NT2/D1 (cell line): ENCODE results near the gene WFDC8.

Source experiments
- SUZ12 ChIP-seq: IDR thresholded peaks from 2 replicates; pipeline ENCODE4 v1.6.1; 2011; ENCODE audit not compliant: insufficient read length, insufficient read depth; ENCODE audit errors: extremely low read depth
- YY1 ChIP-seq: IDR thresholded peaks from 2 replicates; pipeline ENCODE4 v1.6.1; 2011; ENCODE audit not compliant: insufficient read length, insufficient read depth
- ZNF274 ChIP-seq: IDR thresholded peaks from 2 replicates; pipeline ENCODE4 v1.6.1; 2011; ENCODE audit warnings: mild to moderate bottlenecking, low read depth, low read length

DNA sequence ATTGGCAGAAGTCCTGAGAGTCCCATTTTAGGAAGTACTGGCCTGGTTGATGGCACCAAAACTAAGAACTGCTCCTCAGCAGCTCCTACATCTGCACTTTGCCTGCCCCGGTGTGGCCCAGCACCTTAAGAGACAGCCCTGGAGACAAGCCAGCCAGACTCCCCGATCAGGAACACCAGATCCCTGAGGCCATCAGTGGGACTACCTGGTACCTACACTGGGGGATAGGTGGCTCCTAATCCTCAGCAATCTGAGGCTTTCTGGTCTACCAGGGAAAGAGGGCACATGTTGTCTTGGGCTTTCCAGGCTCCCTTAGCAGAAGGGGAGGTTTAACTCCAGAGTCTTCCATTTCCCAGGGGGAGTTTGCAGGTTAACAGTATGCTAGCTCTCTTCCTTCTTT, 39.7 kb downstream of the WFDC8 start, which contains the start of gene WFDC6:
- TF ChIP-seq YY1 (no peak), ZNF274 (no peak), SUZ12 (no peak)
